PC-3 (cell line): Measurements from ENCODE around the gene POMT2.

ENCODE experiments used
- CTCF ChIP-seq: fragments of 300-600 bp; sonication (generic); conservative IDR thresholded peaks from 2 replicates; pipeline ENCODE4 v1.5.1; 2017; ENCODE audit warnings: antibody characterized with exemption, low read depth, mild to moderate bottlenecking, low read length
- EZH2 ChIP-seq: fragments of 300-600 bp; sonication (generic); IDR thresholded peaks from one replicate; pipeline ENCODE4 v1.6.1; 2017; ENCODE audit warnings: antibody characterized with exemption, mild to moderate bottlenecking, low read length; ENCODE audit not compliant: unreplicated experiment
- EZH2phosphoT487 ChIP-seq: fragments of 300-600 bp; sonication (generic); IDR thresholded peaks from 2 replicates; pipeline ENCODE4 v1.6.1; 2018; ENCODE audit warnings: mild to moderate bottlenecking, antibody characterized with exemption, low read length, borderline replicate concordance

- TF ChIP-seq CTCF = no peak
- TF ChIP-seq EZH2phosphoT487 = no peak
- no peak for TF ChIP-seq EZH2
These were observed 34.1 kb downstream of the POMT2 start for GRCh38 chr14:77286576-77286975.
